ENCODE data around the gene ELF3.

DNA sequence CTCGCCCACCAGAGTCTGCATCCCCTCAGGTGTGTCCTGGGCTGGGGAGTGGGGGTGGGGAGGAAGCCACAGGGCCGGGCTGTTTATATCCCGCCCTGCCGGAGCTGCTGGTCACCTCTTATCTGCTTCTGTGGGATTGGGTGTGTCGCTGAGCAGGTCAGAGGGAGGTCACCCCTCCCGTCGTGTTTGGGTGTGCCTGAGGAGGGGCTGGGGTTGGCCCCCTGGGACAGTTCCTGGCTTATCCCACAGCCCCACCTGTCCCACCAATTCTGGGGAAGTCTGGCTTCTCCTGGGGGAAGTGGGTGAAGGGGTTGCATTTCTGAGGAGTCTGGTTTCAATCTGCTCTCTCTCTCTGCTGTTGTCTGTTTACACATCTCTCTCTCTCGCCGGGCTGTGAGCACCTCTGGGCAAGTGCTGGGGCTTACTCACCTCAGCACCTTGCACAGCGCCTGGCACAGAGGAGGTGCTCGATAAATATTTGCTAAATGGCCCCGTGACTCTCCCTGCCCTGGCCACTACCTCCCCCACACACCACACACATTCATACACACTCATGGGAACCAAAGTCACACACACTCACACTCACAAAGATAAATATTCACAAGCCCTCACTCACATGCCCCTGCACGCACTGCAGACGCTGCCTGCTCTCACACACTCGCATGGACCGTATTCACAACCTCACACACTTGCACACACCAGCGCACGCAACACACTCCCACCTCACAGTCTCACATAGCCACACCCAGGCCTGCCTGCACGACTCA lies 8.3 kb downstream of the ELF3 start:
- TF ChIP-seq POLR2A (IDR thresholded peaks at IDR 0.05) = peak; percentile 42 to 70
- TF ChIP-seq, protein P1, sequence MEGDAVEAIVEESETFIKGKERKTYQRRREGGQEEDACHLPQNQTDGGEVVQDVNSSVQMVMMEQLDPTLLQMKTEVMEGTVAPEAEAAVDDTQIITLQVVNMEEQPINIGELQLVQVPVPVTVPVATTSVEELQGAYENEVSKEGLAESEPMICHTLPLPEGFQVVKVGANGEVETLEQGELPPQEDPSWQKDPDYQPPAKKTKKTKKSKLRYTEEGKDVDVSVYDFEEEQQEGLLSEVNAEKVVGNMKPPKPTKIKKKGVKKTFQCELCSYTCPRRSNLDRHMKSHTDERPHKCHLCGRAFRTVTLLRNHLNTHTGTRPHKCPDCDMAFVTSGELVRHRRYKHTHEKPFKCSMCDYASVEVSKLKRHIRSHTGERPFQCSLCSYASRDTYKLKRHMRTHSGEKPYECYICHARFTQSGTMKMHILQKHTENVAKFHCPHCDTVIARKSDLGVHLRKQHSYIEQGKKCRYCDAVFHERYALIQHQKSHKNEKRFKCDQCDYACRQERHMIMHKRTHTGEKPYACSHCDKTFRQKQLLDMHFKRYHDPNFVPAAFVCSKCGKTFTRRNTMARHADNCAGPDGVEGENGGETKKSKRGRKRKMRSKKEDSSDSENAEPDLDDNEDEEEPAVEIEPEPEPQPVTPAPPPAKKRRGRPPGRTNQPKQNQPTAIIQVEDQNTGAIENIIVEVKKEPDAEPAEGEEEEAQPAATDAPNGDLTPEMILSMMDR (IDR thresholded peaks at IDR 0.05) = no peak

All from Peyer's patch (tissue), 4 donors.